Prostate gland (tissue), 2 donors: Measurements from ENCODE around the gene MYCL. TPM values are rescaled to one million over a fixed set of nuclear protein-coding genes. Genes with fewer than 3 reads are reported as not detected.
"Not testable (repeated sequence)": the region's sequence is repeated elsewhere in the genome, so short reads cannot be mapped to it uniquely, and the experiment has no call there.

ENCODE experiments used
- DNase-seq: peaks from one replicate; pipeline ENCODE4 v3.0.0-alpha.2; 2019; ENCODE audit warnings: low spot score
- H3K27ac ChIP-seq, 2 donors: fragments of 200-600 bp; sonication (generic); 2 replicates each; pipeline ENCODE4 v1.5.1; 2017 to 2019
- H3K27me3 ChIP-seq: fragments of 200-600 bp; sonication (generic); replicated peaks from 2 replicates; pipeline ENCODE4 v1.5.1; 2019; ENCODE audit not compliant: insufficient read depth
- H3K36me3 ChIP-seq, 2 donors: fragments of 200-600 bp; sonication (generic); 1 replicate in 1 of 2; 2 replicates in 1 of 2; pipeline versions ENCODE4 v1.5.1 to v1.8.1; 2017 to 2019
- H3K4me1 ChIP-seq: fragments of 200-600 bp; sonication (generic); replicated peaks from 2 replicates; pipeline ENCODE4 v1.5.1; 2019
- H3K4me3 ChIP-seq, 2 donors: fragments of 200-600 bp; sonication (generic); 2 replicates each; pipeline ENCODE4 v1.5.1; 2017 to 2019
- H3K9me3 ChIP-seq: fragments of 200-600 bp; sonication (generic); 2 replicates; pipeline ENCODE4 v1.5.1; 2017
- CTCF ChIP-seq, 4 experiments: fragments of 200-600 bp in 2 of 4; fragments of 450-650 bp in 2 of 4; sonication (generic) in 2 of 4; IDR thresholded peaks; 1 replicate in 3 of 4; 2 replicates in 1 of 4; pipeline ENCODE4 v1.5.1; 2016 to 2019; ENCODE audit warnings: antibody characterized with exemption in 4 of 4, mild to moderate bottlenecking in 2 of 4, moderate library complexity in 2 of 4
- POLR2A ChIP-seq: fragments of 450-650 bp; IDR thresholded peaks from one replicate; pipeline ENCODE4 v1.6.1; 2016; ENCODE audit warnings: antibody characterized with exemption, mild to moderate bottlenecking
- POLR2AphosphoS5 ChIP-seq: sonication (generic); formaldehyde crosslinking; IDR thresholded peaks from one replicate; pipeline ENCODE4 v1.6.1; 2017; ENCODE audit warnings: antibody characterized with exemption
- WGBS: methylation state at CpG from one replicate; pipeline ENCODE4 v1.1.5; 2018; 5-methylcytosine and 5-hydroxymethylcytosine counted together
- intact Hi-C: fragments of 100-400 bp; cut with DNase I; formaldehyde crosslinking; loops from one replicate; pipeline ENCODE4 v1.14.2; 2022
- total RNA-seq, 2 donors: library from RNA; depleted of rRNA; stranded (reverse); fragments of >200 nt; gene quantifications; one replicate each; pipeline ENCODE4 v1.1.0, GENCODE V29; 2016

The MYCL gene
- total RNA-seq, 2 donors from 2014 or later: 14.5 to 19.7 TPM

GRCh38 chr1:39917825-39918224, 16.1 kb upstream of the MYCL start:
- no peaks in the 10 kb centered on the region for H3K4me1 ChIP-seq
- H3K9me3 ChIP-seq: no peaks in the 10 kb centered on the region
- WGBS: 96% methylated on average over 2 of the region's 2 CpGs
- TF ChIP-seq POLR2A (no peak), POLR2AphosphoS5 (no peak), CTCF (IDR thresholded peaks at IDR 0.05) (no peak)
- intact Hi-C loops: no loop called here
- no peak for DNase-seq
- H3K4me3 ChIP-seq: no peak overlapping the region
- H3K27ac ChIP-seq: no peak overlapping the region
- no peaks in the 10 kb centered on the region for H3K36me3 ChIP-seq
- no peaks in the 10 kb centered on the region for H3K27me3 ChIP-seq

- 84% methylated on average over 6 of the region's 6 CpGs for WGBS
- no peak for DNase-seq
- no peak overlapping the region for H3K4me3 ChIP-seq
- intact Hi-C loops: no loop called here
- no peak for TF ChIP-seq POLR2AphosphoS5
- TF ChIP-seq POLR2A: no peak
- TF ChIP-seq CTCF (IDR thresholded peaks at IDR 0.05): no peak
- no peak overlapping the region for H3K27ac ChIP-seq
- no peaks in the 10 kb centered on the region for H3K4me1 ChIP-seq
- no peaks in the 10 kb centered on the region for H3K36me3 ChIP-seq
- no peaks in the 10 kb centered on the region for H3K9me3 ChIP-seq
- no peaks in the 10 kb centered on the region for H3K27me3 ChIP-seq
Measured at GRCh38 chr1:39915499-39916129, 13.9 kb upstream of the MYCL start.

DNA sequence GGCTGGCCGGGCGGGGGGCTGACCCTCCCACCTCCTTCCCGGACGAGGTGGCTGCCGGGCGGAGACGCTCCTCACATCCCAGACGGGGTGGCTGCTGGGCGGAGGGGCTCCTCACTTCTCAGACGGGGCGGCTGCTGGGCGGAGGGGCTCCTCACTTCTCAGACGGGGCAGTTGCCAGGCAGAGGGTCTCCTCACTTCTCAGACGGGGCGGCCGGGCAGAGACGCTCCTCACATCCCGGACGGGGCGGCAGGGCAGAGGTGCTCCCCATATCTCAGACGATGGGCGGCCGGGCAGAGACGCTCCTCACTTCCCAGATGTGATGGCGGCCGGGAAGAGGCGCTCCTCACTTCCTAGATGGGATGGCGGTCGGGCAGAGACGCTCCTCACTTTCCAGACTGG, 11.4 kb upstream of the MYCL start:
- no CpG with 5 or more reads among the region's 30 CpGs for whole genome bisulfite sequencing
- H3K4me1 ChIP-seq, H3K36me3 ChIP-seq, intact Hi-C loops, H3K9me3 ChIP-seq, H3K27ac ChIP-seq, H3K4me3 ChIP-seq, H3K27me3 ChIP-seq, DNase-seq: not testable (repeated sequence)

DNA sequence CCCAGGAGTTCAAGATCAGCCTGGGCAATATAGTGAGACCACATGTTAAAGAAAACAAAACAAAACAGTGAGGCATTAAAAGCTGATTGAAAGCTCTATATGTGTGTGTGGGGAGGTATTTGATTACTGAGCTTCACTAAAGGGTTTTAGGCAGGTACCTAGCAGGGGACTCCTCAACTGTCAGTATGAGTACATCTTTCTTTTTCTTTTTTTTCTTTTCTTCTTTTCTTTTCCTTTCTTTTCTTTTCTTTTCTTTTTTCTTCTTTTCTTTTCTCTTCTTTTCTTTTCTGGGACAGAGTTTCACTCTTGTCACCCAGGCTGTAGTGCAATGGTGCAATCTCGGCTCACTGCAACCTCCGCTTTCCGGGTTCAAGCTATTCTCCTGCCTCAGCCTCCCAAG, 8.5 kb upstream of the MYCL start:
- TF ChIP-seq POLR2A (no peak), POLR2AphosphoS5 (no peak), CTCF (IDR thresholded peaks at IDR 0.05) (no peak)
- 94% methylated on average over 3 of the region's 3 CpGs for WGBS

GRCh38 chr1:39908534-39908933, 6.8 kb upstream of the MYCL start:
- H3K36me3 ChIP-seq: no peaks in the 10 kb centered on the region
- TF ChIP-seq POLR2AphosphoS5: no peak
- no peak for TF ChIP-seq POLR2A
- no peak for TF ChIP-seq CTCF (IDR thresholded peaks at IDR 0.05)
- intact Hi-C loops: no loop called here
- 92% methylated on average over 2 of the region's 2 CpGs for WGBS
- H3K27me3 ChIP-seq: no peaks in the 10 kb centered on the region
- no peak overlapping the region for H3K4me3 ChIP-seq
- no peak for DNase-seq
- no peak overlapping the region for H3K27ac ChIP-seq
- H3K9me3 ChIP-seq: no peaks in the 10 kb centered on the region
- H3K4me1 ChIP-seq: no peaks in the 10 kb centered on the region

More for the DNA sequence above, 8.5 kb upstream of the MYCL start:
- Histone ChIP-seq H3K36me3 (no peaks in the 10 kb centered on the region), H3K4me1 (no peaks in the 10 kb centered on the region), H3K27me3 (no peaks in the 10 kb centered on the region), H3K27ac (no peak overlapping the region), H3K4me3 (no peak overlapping the region), H3K9me3 (no peaks in the 10 kb centered on the region)
- intact Hi-C loops: no loop called here
- no peak for DNase-seq
